22Rv1 (cell line): ENCODE data around the gene TFDP1.
A peak's percentile ranks its signal among the peaks of the same experiment; 100 is the strongest.
"Not testable (repeated sequence)": the region's sequence is repeated elsewhere in the genome, so short reads cannot be mapped to it uniquely, and the experiment has no call there.

Experiments used
- CTCF ChIP-seq: fragments of 450-650 bp; IDR thresholded peaks from 2 replicates; pipeline ENCODE4 v1.5.1; 2017; ENCODE audit warnings: mild to moderate bottlenecking
- ZFX ChIP-seq: fragments of 450-650 bp; IDR thresholded peaks from 2 replicates; pipeline ENCODE4 v1.6.1; 2017; ENCODE audit warnings: antibody characterized with exemption, borderline replicate concordance

DNA sequence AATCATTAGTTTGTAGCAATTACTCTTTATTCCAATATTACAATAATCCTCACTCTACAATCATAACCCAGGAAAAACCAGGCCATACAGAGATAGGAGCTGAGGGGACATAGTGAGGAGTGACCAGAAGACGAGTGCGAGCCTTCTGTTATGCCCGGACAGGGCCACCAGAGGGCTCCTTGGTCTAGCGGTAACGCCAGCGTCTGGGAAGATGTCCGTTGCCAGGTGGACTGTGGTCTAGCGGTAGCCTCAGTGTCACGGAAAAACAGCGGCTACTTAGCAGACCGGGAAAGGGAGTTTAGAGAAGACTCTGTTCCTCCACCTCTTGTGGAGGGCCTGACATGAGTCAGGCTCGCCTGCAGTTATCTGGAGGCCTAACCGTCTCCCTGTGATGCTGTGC is 36.9 kb downstream of the TFDP1 start:
- TF ChIP-seq CTCF, result peak; percentile 73
- TF ChIP-seq ZFX, result not testable (repeated sequence)
